Measurements from ENCODE around the gene EFCAB10.

The EFCAB10 gene

GRCh38 chr7:105581066-105581811 is at the start of gene EFCAB10:
TSS of gene EFCAB10 (minus strand) at chr7:105581493. CDS start at chr7:105581463, 30 bp downstream.
- DNase-seq (ENCODE audit: low spot score), result peak; percentile 79

GRCh38 chr7:105625986-105626385 is 44.7 kb upstream of the EFCAB10 start:
- no peak for DNase-seq (ENCODE audit: low spot score)

GRCh38 chr7:105623906-105624305 is 42.6 kb upstream of the EFCAB10 start:
- DNase-seq (ENCODE audit: low spot score), result no peak

- no peak for DNase-seq (ENCODE audit: low spot score)
Observed at GRCh38 chr7:105623378-105623777, 42.1 kb upstream of the EFCAB10 start.

- DNase-seq (ENCODE audit: low spot score), result no peak
Observed at GRCh38 chr7:105622106-105622731, 40.9 kb upstream of the EFCAB10 start.

GRCh38 chr7:105621617-105622016 is 40.3 kb upstream of the EFCAB10 start:
- DNase-seq (ENCODE audit: low spot score), result peak; percentile 87

GRCh38 chr7:105621176-105621575 is 39.9 kb upstream of the EFCAB10 start:
- DNase-seq (ENCODE audit: low spot score), result no peak

GRCh38 chr7:105619590-105619989 is 38.3 kb upstream of the EFCAB10 start:
- no peak for DNase-seq (ENCODE audit: low spot score)

- no peak for DNase-seq (ENCODE audit: low spot score)
Observed at GRCh38 chr7:105618016-105618296, 36.7 kb upstream of the EFCAB10 start.

GRCh38 chr7:105617280-105618015 is 36.2 kb upstream of the EFCAB10 start:
- no peak for DNase-seq (ENCODE audit: low spot score)

GRCh38 chr7:105614341-105614840 is 33.1 kb upstream of the EFCAB10 start:
- DNase-seq (ENCODE audit: low spot score), result no peak

GRCh38 chr7:105613611-105614330 is 32.5 kb upstream of the EFCAB10 start:
- no peak for DNase-seq (ENCODE audit: low spot score)

GRCh38 chr7:105612806-105613205 is 31.5 kb upstream of the EFCAB10 start:
- no peak for DNase-seq (ENCODE audit: low spot score)

- no peak for DNase-seq (ENCODE audit: low spot score)
Observed at GRCh38 chr7:105611856-105612775, 30.8 kb upstream of the EFCAB10 start.

GRCh38 chr7:105610165-105610930 is 29.1 kb upstream of the EFCAB10 start:
- DNase-seq (ENCODE audit: low spot score), result no peak

- no peak for DNase-seq (ENCODE audit: low spot score)
Observed at GRCh38 chr7:105602325-105603305, 21.3 kb upstream of the EFCAB10 start.

- DNase-seq (ENCODE audit: low spot score), result no peak
Observed at GRCh38 chr7:105600720-105601550, 19.6 kb upstream of the EFCAB10 start.

- no peak for DNase-seq (ENCODE audit: low spot score)
Observed at GRCh38 chr7:105599551-105599950, 18.3 kb upstream of the EFCAB10 start.

Data from GM03348 (cell line).